ENCODE data around the gene ATG2B. TPM values are rescaled to one million over a fixed set of nuclear protein-coding genes. Genes with fewer than 3 reads are reported as not detected.

ATG2B gene
- total and polyA plus RNA-seq, 10 of the 15 experiments (the other 5 are each of a cell fraction or from before 2014, with no cell fraction given): 0.84 to 15.4 (median 9.9) TPM

DNA sequence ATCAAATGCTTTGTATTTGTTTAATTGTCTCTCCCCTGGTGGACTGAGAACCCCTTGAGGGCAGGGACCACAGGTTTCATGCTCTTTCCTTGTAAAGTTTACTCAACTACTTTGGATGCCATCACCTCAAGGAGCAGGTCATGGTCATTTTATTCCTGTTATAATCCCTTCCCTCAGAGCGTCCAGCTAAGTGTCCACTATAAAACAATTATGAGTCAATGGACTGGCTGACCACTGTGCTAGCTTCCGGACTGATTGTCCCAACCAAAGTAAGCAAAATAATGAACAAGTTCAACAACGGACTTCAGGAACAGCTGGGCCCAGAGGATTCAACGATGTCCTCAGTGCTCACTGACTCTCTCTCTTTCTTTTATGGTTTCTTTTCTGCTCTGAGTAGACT is 47.0 kb upstream of the ATG2B start:
- H4K20me1 ChIP-seq (ENCODE audit: control insufficient read depth, insufficient read depth): no peaks in the 10 kb centered on the region
- TF ChIP-seq, protein P1, sequence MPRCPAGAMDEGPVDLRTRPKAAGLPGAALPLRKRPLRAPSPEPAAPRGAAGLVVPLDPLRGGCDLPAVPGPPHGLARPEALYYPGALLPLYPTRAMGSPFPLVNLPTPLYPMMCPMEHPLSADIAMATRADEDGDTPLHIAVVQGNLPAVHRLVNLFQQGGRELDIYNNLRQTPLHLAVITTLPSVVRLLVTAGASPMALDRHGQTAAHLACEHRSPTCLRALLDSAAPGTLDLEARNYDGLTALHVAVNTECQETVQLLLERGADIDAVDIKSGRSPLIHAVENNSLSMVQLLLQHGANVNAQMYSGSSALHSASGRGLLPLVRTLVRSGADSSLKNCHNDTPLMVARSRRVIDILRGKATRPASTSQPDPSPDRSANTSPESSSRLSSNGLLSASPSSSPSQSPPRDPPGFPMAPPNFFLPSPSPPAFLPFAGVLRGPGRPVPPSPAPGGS (IDR thresholded peaks at IDR 0.05; ENCODE audit: borderline replicate concordance, insufficient read depth, low read depth, low read length, poor library complexity, severe bottlenecking): no peak
- no peak for TF ChIP-seq SMAD5 (IDR thresholded peaks at IDR 0.05; ENCODE audit: low read depth)
- TF ChIP-seq, protein P2, sequence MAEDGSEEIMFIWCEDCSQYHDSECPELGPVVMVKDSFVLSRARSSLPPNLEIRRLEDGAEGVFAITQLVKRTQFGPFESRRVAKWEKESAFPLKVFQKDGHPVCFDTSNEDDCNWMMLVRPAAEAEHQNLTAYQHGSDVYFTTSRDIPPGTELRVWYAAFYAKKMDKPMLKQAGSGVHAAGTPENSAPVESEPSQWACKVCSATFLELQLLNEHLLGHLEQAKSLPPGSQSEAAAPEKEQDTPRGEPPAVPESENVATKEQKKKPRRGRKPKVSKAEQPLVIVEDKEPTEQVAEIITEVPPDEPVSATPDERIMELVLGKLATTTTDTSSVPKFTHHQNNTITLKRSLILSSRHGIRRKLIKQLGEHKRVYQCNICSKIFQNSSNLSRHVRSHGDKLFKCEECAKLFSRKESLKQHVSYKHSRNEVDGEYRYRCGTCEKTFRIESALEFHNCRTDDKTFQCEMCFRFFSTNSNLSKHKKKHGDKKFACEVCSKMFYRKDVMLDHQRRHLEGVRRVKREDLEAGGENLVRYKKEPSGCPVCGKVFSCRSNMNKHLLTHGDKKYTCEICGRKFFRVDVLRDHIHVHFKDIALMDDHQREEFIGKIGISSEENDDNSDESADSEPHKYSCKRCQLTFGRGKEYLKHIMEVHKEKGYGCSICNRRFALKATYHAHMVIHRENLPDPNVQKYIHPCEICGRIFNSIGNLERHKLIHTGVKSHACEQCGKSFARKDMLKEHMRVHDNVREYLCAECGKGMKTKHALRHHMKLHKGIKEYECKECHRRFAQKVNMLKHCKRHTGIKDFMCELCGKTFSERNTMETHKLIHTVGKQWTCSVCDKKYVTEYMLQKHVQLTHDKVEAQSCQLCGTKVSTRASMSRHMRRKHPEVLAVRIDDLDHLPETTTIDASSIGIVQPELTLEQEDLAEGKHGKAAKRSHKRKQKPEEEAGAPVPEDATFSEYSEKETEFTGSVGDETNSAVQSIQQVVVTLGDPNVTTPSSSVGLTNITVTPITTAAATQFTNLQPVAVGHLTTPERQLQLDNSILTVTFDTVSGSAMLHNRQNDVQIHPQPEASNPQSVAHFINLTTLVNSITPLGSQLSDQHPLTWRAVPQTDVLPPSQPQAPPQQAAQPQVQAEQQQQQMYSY (CRISPR knock-in tag; IDR thresholded peaks at IDR 0.05): no peak
- no peak for TF ChIP-seq TCF12 (IDR thresholded peaks at IDR 0.05; ENCODE audit: low read depth, low read length)
- TF ChIP-seq STAT1 (conservative IDR thresholded peaks at IDR 0.05): no peak
- no peak for TF ChIP-seq SIX5 (IDR thresholded peaks at IDR 0.05; ENCODE audit: low read depth, low read length, severe bottlenecking)
- TF ChIP-seq, protein P3, sequence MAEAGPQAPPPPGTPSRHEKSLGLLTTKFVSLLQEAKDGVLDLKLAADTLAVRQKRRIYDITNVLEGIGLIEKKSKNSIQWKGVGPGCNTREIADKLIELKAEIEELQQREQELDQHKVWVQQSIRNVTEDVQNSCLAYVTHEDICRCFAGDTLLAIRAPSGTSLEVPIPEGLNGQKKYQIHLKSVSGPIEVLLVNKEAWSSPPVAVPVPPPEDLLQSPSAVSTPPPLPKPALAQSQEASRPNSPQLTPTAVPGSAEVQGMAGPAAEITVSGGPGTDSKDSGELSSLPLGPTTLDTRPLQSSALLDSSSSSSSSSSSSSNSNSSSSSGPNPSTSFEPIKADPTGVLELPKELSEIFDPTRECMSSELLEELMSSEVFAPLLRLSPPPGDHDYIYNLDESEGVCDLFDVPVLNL (IDR thresholded peaks at IDR 0.05; ENCODE audit: low read depth, low read length): no peak
- TF ChIP-seq PAX5 (IDR thresholded peaks at IDR 0.05; ENCODE audit: borderline replicate concordance, low read depth, low read length): no peak
- TF ChIP-seq ESRRA (IDR thresholded peaks at IDR 0.05; ENCODE audit: low read length): no peak
- TF ChIP-seq, protein P4, sequence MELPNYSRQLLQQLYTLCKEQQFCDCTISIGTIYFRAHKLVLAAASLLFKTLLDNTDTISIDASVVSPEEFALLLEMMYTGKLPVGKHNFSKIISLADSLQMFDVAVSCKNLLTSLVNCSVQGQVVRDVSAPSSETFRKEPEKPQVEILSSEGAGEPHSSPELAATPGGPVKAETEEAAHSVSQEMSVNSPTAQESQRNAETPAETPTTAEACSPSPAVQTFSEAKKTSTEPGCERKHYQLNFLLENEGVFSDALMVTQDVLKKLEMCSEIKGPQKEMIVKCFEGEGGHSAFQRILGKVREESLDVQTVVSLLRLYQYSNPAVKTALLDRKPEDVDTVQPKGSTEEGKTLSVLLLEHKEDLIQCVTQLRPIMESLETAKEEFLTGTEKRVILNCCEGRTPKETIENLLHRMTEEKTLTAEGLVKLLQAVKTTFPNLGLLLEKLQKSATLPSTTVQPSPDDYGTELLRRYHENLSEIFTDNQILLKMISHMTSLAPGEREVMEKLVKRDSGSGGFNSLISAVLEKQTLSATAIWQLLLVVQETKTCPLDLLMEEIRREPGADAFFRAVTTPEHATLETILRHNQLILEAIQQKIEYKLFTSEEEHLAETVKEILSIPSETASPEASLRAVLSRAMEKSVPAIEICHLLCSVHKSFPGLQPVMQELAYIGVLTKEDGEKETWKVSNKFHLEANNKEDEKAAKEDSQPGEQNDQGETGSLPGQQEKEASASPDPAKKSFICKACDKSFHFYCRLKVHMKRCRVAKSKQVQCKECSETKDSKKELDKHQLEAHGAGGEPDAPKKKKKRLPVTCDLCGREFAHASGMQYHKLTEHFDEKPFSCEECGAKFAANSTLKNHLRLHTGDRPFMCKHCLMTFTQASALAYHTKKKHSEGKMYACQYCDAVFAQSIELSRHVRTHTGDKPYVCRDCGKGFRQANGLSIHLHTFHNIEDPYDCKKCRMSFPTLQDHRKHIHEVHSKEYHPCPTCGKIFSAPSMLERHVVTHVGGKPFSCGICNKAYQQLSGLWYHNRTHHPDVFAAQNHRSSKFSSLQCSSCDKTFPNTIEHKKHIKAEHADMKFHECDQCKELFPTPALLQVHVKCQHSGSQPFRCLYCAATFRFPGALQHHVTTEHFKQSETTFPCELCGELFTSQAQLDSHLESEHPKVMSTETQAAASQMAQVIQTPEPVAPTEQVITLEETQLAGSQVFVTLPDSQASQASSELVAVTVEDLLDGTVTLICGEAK (IDR thresholded peaks at IDR 0.05; ENCODE audit: borderline replicate concordance): no peak
- intact Hi-C loops (cut with micrococcal nuclease; ENCODE audit: unreplicated experiment) (no loop called here), in situ Hi-C loops (cut with MboI) (no loop called here)
- POLR2A ChIA-PET: no interaction called here
- H2AFZ ChIP-seq (ENCODE audit: control insufficient read depth, low read depth, low read length): no peak overlapping the region
- 55% methylated on average over 4 of the region's 4 CpGs for WGBS (ENCODE audit: insufficient coverage, insufficient replicate concordance, low lambda C conversion rate, missing lambda C conversion rate)
- H3K4me3 ChIP-seq: no peak overlapping the region
- RAD21 ChIA-PET (ENCODE audit: unreplicated experiment): interaction anchor here (1.1 kb wide), 1 partner anchor 12 kb away, joined by 3 read pairs; no protein-coding TSS in a partner anchor
- H3K27me3 ChIP-seq (replicated peaks in 1 of 2; ENCODE audit: control insufficient read depth in 2 of 2, insufficient read depth in 2 of 2, low read length in 1 of 2): no peaks in the 10 kb centered on the region
- FAIRE-seq (no peak), DNase-seq (ENCODE audit: low read depth, low spot score) (no peak), ATAC-seq (no peak)
- no peaks in the 10 kb centered on the region for H3K36me3 ChIP-seq (ENCODE audit: control insufficient read depth in 2 of 2, insufficient read depth in 2 of 2, low read length in 1 of 2)
- H3K79me2 ChIP-seq (ENCODE audit: control insufficient read depth, insufficient read depth, low read length): no peaks in the 10 kb centered on the region
- no peaks in the 10 kb centered on the region for H3K4me1 ChIP-seq (ENCODE audit: control insufficient read depth, insufficient read depth, low read length)
- no peak overlapping the region for H3K4me2 ChIP-seq (ENCODE audit: control insufficient read depth, insufficient read depth)
- H3K9ac ChIP-seq (ENCODE audit: control insufficient read depth, insufficient read depth, low read length): no peak overlapping the region
- BruUV-seq (replicated peaks): no TSS peak
- SMC1A ChIA-PET (ENCODE audit: uncharacterized antibody, unreplicated experiment): no interaction called here
- CTCF ChIA-PET: interaction anchor here (1.3 kb wide), 1 partner anchor 333 kb away, joined by 4 read pairs; no protein-coding TSS in a partner anchor
- H3K9me3 ChIP-seq (replicated peaks; ENCODE audit: control insufficient read depth, insufficient read depth, low read length): no peaks in the 10 kb centered on the region
- no peak overlapping the region for H3K27ac ChIP-seq (ENCODE audit: control insufficient read depth, insufficient read depth)
